ENCODE data around the gene ZFYVE28. TPM values are rescaled to one million over a fixed set of nuclear protein-coding genes. Genes with fewer than 3 reads are reported as not detected.
"Not testable (repeated sequence)": the region's sequence is repeated elsewhere in the genome, so short reads cannot be mapped to it uniquely, and the experiment has no call there.

ZFYVE28 gene
- total RNA-seq, 1 donor from 2014 or later, result 5.6 TPM

- H3K27ac ChIP-seq (replicated peaks), result no peak overlapping the region
- no peaks in the 10 kb centered on the region for H3K36me3 ChIP-seq
- H3K27me3 ChIP-seq (ENCODE audit: low read depth), result peaks cover 15% of the 10 kb centered on the region
- DNase-seq, result no peak
- H3K4me1 ChIP-seq, result no peaks in the 10 kb centered on the region
- H3K4me3 ChIP-seq, result no peak overlapping the region
- no peaks in the 10 kb centered on the region for H3K9me3 ChIP-seq (replicated peaks)
- TF ChIP-seq, protein P1, sequence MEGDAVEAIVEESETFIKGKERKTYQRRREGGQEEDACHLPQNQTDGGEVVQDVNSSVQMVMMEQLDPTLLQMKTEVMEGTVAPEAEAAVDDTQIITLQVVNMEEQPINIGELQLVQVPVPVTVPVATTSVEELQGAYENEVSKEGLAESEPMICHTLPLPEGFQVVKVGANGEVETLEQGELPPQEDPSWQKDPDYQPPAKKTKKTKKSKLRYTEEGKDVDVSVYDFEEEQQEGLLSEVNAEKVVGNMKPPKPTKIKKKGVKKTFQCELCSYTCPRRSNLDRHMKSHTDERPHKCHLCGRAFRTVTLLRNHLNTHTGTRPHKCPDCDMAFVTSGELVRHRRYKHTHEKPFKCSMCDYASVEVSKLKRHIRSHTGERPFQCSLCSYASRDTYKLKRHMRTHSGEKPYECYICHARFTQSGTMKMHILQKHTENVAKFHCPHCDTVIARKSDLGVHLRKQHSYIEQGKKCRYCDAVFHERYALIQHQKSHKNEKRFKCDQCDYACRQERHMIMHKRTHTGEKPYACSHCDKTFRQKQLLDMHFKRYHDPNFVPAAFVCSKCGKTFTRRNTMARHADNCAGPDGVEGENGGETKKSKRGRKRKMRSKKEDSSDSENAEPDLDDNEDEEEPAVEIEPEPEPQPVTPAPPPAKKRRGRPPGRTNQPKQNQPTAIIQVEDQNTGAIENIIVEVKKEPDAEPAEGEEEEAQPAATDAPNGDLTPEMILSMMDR (IDR thresholded peaks at IDR 0.05; ENCODE audit: borderline replicate concordance), result no peak
- intact Hi-C loops (cut with micrococcal nuclease), result no loop called here
These were observed 14.6 kb upstream of the ZFYVE28 start for GRCh38 chr4:2432991-2433530.

DNA sequence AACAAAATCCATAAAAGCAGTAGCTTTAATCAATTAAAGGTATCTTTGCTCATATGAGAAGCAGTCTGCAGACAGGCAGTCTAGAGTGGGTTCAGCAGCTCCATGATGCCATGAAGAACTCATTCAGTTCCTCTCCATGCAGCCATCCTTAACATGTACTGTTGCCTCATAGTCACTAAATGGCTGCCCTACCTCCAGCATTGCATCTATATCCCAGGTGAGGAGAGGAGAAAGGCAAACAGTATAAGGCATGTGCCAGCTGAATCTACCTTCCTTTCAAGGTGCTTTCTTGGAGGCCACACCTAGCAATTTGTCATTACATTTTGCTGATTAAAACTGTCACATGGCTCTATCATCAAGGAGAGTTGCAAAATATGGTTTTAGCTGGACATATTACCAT, 13.6 kb upstream of the ZFYVE28 start:
- no peaks in the 10 kb centered on the region for H3K4me1 ChIP-seq
- no peak for DNase-seq
- no peak overlapping the region for H3K4me3 ChIP-seq
- H3K27me3 ChIP-seq (ENCODE audit: low read depth), result peaks cover 24% of the 10 kb centered on the region
- H3K9me3 ChIP-seq (replicated peaks), result no peaks in the 10 kb centered on the region
- intact Hi-C loops (cut with micrococcal nuclease), result no loop called here
- H3K27ac ChIP-seq (replicated peaks), result no peak overlapping the region
- TF ChIP-seq, protein P1 (IDR thresholded peaks at IDR 0.05; ENCODE audit: borderline replicate concordance), result no peak
- no peaks in the 10 kb centered on the region for H3K36me3 ChIP-seq

DNA sequence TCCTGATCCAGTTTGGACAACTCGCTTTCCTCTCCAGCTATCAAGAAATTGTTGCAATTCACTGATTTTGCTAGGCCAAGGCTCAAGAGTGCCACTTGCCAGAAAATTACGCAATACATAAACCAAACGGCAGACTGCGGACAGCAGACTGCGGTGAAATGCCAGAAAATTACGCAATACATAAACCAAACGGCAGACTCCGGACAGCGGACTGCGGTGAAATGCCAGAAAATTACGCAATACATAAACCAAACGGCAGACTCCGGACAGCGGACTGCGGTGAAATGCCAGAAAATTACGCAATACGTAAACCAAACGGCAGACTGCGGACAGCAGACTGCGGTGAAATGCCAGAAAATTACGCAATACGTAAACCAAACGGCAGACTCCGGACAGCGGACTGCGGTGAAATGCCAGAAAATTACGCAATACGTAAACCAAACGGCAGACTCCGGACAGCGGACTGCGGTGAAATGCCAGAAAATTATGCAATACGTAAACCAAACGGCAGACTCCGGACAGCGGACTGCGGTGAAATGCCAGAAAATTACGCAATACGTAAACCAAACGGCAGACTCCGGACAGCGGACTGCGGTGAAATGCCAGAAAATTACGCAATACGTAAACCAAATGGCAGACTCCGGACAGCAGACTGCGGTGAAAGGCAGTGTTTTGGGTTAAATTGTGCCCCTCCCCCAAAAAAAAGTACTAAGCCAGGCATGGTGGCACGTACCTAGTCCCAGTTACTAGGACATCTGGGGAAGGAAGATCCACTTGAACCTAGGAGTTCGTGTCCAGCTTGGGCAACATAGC, 11.7 kb upstream of the ZFYVE28 start:
- H3K4me3 ChIP-seq; H3K9me3 ChIP-seq (replicated peaks); DNase-seq; H3K4me1 ChIP-seq; H3K36me3 ChIP-seq; intact Hi-C loops (cut with micrococcal nuclease); H3K27ac ChIP-seq (replicated peaks): not testable (repeated sequence)
- peaks cover 31% of the 10 kb centered on the region for H3K27me3 ChIP-seq (ENCODE audit: low read depth)

DNA sequence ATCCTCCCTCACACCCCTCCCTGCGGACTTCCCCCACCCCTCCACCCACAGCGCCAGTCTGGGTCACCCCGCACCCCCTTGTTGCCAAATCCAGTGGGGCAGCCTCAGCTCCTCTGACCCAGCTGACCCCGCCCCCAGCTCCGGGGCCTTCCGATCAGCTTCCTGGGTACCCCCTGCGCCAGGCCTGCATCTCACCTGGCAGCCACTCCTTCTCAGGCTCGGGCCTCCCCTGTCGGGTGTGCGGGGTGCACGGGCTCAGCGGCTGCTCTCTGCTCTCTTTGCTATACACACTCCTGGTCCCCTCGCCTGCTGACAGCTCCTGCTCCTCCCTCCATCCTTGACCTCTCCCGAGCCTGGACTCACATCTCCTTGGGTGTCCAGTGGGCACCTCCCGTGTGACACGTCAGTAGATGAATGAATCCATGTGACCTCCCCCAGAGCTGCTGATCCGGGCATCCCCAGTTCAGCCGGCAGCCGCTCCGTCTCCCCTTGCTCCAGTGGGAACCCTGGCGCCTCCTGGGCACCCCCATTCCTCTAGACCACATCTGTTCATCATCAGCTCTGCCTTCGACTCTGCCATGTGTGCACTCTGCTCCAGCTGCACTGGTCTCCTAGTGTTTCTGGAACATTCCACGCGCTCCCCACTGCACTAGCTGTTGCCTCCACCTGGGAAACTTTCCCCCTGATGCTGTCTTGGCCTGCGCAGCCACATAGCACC, 10.2 kb upstream of the ZFYVE28 start:
- TF ChIP-seq, protein P1 (IDR thresholded peaks at IDR 0.05; ENCODE audit: borderline replicate concordance), result no peak
- no peak for DNase-seq
- Histone ChIP-seq H3K9me3 (replicated peaks) (no peaks in the 10 kb centered on the region), H3K4me3 (no peak overlapping the region), H3K4me1 (no peaks in the 10 kb centered on the region), H3K36me3 (no peaks in the 10 kb centered on the region), H3K27ac (replicated peaks) (no peak overlapping the region), H3K27me3 (ENCODE audit: low read depth) (peaks cover 36% of the 10 kb centered on the region)
- intact Hi-C loops (cut with micrococcal nuclease), result no loop called here

DNA sequence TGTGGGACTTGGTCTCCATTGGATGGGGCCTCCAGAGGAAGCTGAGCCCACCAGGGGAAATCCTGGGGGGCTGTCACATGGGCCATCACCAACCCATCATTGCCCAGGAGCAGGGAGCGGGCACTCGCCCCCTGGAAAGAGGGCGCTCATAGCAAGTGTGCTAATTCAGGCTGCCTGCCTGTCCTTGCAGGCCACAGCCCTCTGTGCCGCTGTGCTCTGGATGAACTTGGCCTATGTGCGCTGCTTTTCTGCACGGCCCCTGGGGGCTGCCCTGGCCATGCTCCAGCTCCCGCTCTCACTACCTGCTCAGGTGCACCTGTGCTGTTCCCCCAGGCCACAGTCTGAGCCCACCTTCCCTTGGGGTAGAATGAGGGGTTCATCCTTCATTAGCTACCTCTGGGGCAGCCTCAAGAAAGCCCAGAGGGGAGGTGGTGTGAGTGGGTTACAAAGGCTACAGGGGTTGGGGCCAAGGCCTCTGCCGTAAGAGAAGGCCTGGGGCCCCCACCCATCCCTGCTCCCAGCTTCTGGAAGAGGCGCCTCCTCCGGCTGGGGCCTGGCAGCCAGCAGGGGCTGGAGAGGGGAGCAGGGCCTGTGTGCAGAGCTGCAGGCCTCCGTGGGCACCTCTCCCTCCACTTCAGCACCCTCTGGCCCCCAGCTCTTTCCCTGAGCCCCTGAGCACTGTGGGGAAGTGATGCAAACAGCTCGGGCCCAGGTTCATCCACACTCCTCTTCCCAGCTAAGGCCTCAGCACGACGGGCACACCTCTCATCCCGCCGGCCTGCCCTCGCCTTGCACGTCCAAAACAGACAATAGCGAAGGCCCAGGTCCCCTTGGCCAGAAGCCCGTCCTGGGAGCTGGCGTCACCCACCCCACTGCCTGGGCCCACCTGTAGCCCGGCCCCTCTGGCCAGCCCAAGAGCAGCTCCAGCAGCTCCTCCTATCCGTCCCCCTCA, 9.2 kb upstream of the ZFYVE28 start:
- Histone ChIP-seq H3K4me1 (no peaks in the 10 kb centered on the region), H3K27me3 (ENCODE audit: low read depth) (peaks cover 40% of the 10 kb centered on the region), H3K36me3 (no peaks in the 10 kb centered on the region), H3K4me3 (no peak overlapping the region), H3K27ac (replicated peaks) (no peak overlapping the region), H3K9me3 (replicated peaks) (no peaks in the 10 kb centered on the region)
- no peak for DNase-seq
- TF ChIP-seq, protein P1 (IDR thresholded peaks at IDR 0.05; ENCODE audit: borderline replicate concordance), result no peak
- intact Hi-C loops (cut with micrococcal nuclease), result no loop called here
